Panc1 (cell line): ENCODE results near the gene SSBP3.

Source experiments
- TCF7L2 ChIP-seq: IDR thresholded peaks from 2 replicates; pipeline ENCODE4 v1.6.1; 2011; ENCODE audit warnings: mild to moderate bottlenecking, low read depth, low read length, inconsistent platforms
- TF ChIP-seq, protein P1 (sequence below): fragments of 450-650 bp; IDR thresholded peaks from 2 replicates; pipeline ENCODE4 v1.5.1; 2017; ENCODE audit warnings: mild to moderate bottlenecking
- TF ChIP-seq, protein P2 (sequence below), 2 experiments: IDR thresholded peaks; 2 replicates each; pipeline ENCODE4 v1.6.1; 2011 to 2012; ENCODE audit warnings: low read depth in 2 of 2, control low read depth in 1 of 2, low read length in 1 of 2, mild to moderate bottlenecking in 1 of 2, moderate library complexity in 1 of 2; ENCODE audit not compliant: insufficient read depth in 1 of 2

DNA sequence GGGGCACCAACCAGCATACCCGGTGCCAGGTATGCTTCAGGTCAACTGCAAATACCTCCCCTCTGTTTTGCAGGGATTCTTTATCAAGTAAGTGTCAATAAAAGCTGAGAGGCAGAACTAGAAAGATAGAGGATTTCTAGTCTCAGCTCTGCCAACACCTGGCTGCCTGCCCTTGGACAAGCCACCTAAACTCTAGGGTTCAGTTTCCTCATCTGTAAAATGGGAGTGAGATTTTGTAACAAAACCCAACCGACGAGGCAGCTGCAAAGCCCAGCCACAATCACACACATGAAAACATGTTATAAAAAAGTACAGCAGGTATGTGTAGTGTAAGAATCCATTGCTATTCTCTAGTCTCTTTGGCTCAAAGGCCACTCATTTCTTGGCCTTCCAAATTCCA, 8.2 kb downstream of the SSBP3 start:
- TF ChIP-seq, protein P1, sequence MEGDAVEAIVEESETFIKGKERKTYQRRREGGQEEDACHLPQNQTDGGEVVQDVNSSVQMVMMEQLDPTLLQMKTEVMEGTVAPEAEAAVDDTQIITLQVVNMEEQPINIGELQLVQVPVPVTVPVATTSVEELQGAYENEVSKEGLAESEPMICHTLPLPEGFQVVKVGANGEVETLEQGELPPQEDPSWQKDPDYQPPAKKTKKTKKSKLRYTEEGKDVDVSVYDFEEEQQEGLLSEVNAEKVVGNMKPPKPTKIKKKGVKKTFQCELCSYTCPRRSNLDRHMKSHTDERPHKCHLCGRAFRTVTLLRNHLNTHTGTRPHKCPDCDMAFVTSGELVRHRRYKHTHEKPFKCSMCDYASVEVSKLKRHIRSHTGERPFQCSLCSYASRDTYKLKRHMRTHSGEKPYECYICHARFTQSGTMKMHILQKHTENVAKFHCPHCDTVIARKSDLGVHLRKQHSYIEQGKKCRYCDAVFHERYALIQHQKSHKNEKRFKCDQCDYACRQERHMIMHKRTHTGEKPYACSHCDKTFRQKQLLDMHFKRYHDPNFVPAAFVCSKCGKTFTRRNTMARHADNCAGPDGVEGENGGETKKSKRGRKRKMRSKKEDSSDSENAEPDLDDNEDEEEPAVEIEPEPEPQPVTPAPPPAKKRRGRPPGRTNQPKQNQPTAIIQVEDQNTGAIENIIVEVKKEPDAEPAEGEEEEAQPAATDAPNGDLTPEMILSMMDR: no peak
- TF ChIP-seq, protein P2, sequence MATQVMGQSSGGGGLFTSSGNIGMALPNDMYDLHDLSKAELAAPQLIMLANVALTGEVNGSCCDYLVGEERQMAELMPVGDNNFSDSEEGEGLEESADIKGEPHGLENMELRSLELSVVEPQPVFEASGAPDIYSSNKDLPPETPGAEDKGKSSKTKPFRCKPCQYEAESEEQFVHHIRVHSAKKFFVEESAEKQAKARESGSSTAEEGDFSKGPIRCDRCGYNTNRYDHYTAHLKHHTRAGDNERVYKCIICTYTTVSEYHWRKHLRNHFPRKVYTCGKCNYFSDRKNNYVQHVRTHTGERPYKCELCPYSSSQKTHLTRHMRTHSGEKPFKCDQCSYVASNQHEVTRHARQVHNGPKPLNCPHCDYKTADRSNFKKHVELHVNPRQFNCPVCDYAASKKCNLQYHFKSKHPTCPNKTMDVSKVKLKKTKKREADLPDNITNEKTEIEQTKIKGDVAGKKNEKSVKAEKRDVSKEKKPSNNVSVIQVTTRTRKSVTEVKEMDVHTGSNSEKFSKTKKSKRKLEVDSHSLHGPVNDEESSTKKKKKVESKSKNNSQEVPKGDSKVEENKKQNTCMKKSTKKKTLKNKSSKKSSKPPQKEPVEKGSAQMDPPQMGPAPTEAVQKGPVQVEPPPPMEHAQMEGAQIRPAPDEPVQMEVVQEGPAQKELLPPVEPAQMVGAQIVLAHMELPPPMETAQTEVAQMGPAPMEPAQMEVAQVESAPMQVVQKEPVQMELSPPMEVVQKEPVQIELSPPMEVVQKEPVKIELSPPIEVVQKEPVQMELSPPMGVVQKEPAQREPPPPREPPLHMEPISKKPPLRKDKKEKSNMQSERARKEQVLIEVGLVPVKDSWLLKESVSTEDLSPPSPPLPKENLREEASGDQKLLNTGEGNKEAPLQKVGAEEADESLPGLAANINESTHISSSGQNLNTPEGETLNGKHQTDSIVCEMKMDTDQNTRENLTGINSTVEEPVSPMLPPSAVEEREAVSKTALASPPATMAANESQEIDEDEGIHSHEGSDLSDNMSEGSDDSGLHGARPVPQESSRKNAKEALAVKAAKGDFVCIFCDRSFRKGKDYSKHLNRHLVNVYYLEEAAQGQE (IDR thresholded peaks at IDR 0.05; ENCODE audit: insufficient read depth in 1 of 2, low read depth in 2 of 2, low read length in 1 of 2): no peak
- TF ChIP-seq TCF7L2: no peak
